NCI-H2171 (cell line): ENCODE results near the gene SETD1A.
A peak's percentile ranks its signal among the peaks of the same experiment; 100 is the strongest.

Source experiments
- DNase-seq: peaks from one replicate; lab custom pipeline; 2025; lab: John Stamatoyannopoulos, UW

The SETD1A gene

GRCh38 chr16:30957456-30958174 is at the start of gene SETD1A:
TSS of gene SETD1A (plus strand) at chr16:30957754. CDS start at chr16:30958732, 978 bp downstream.
- DNase-seq = peak; percentile 97

DNA sequence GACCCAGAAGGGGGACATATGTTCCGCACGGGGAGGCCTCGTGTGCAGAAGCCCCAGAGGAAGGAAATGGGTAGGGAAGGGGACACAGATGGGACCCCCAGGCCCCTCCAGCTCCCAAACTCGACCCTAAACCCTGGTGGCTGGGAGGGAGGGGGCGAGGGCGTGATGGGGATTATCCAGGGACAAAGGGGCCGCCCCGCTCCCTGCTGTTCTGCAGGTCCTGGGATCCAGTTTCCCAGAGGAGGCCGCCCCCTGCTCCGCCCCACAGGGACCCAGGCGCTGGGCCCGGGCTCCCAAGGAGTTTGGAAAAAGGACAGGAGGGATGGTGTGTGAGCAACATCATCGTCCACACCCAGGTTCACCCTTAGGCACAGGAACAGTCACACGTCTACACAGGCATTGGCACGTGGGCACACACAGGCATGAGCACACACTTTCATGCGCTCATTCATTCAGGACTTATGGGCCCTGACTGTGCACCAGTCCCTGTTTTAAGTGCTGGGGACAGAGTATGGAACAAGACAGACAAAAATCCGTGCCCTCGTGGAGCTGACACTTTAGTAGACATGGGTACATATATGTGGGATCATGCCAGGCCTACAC is 47.0 kb upstream of the SETD1A start:
- no peak for DNase-seq

GRCh38 chr16:30912794-30913412 is 44.7 kb upstream of the SETD1A start:
- no peak for DNase-seq

GRCh38 chr16:30914830-30915229 is 42.7 kb upstream of the SETD1A start:
- no peak for DNase-seq

DNA sequence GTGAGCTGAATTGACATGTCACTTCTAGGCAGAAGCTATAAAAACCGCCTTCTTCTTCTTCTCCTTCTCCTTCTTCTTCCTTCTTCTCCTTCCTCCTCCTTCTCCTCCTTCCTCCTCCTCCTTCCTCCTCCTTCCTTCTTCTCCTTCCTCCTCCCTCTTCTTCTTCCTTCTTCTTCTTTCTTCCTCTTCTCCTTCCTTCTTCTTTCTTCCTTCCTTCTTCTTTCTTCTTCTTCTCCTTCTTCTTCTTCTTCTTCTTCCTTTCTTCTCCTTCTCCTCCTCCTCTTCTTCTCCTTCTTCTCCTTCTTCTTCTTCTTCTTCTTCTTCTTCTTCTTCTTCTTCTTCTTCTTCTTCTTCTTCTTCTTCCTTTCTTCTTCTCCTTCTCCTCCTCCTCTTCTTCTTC is 38.9 kb upstream of the SETD1A start:
- DNase-seq = no peak

DNA sequence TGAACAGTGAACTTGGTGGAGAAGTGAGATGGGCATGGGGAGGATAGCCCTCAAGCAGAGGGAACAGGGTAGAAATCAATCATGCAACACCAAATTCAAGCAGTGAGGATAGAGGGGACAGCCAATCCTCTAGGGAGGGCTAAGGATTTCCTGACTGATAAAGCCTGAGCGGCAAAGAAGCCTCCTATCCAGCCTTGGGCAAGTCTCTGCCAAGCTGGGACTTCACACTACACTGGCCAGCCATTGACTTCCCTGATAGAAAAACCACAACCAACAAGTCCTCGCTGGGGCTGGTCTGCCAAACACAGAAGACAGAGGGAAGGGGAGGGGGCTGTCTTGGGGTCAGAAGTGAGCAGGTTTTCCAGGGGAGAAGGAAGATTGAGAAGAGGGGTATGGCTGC is 36.7 kb upstream of the SETD1A start:
- DNase-seq = no peak

- no peak for DNase-seq
Observed at GRCh38 chr16:30921459-30921747, 36.2 kb upstream of the SETD1A start.

- peak; percentile 86 for DNase-seq
Observed at GRCh38 chr16:30921748-30922419, 35.7 kb upstream of the SETD1A start.

DNA sequence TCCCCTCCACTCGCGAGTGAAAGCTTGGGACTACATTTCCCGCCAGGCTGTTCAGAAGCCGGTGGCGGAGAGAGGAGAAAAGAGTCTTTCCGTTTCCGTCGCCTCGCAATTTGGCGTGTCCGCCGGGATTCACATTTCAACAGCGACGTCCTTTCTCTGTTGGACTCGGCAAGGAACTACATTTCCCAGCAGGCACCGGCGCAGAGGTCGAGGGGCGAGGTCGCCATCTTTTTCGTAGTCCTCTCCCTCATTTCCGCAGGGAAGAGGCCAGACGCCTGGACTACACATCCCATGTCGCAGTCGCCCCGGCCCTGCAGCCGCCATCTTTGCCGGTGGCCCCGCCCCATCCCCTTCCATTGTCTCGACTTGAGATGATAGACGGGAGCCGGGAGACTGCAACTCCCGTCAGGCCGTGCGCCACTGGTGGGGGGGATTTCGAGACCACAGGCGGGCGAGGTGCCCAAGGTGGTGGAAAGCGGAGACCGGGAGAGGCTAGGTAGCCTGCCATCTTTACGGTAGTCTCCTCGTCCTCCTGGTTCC is 35.1 kb upstream of the SETD1A start:
- DNase-seq = peak; percentile 98

DNA sequence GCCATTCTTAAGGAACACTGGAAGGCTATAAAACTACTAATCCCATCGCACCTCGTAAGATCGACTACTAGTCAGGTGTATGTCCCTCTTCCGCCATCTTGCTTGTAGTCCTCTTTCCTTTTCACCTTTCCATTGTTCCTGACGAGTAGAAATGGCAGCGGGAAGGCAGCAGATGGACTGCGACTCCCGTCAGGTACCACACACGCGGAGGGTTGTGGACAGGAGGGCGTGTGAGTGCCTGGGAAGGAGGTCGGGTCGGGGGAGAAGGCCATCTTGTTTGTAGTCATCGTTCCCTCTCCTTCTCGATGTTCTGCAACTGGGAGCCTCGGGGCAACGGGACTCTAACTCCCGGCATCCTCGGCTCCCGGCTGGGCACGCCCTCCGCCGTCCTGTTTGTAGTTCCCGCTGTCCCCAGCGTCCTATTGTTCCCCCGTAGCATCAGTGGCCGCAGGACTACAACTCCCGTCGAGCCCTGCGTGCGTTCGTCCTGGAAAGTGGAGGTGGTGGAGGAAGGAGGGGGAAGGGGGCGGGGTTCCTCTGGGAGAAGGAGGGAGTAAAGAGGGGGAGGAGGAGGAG is 34.5 kb upstream of the SETD1A start:
- peak; percentile 98 for DNase-seq

- peak; percentile 57 for DNase-seq
Observed at GRCh38 chr16:30923554-30924075, 33.9 kb upstream of the SETD1A start, which contains the start of gene FBXL19. TSS of gene FBXL19 (plus strand) at chr16:30923572. CDS start at chr16:30925755, 2,183 bp downstream.

- DNase-seq = no peak
Observed at GRCh38 chr16:30924076-30924912, 33.3 kb upstream of the SETD1A start.

DNA sequence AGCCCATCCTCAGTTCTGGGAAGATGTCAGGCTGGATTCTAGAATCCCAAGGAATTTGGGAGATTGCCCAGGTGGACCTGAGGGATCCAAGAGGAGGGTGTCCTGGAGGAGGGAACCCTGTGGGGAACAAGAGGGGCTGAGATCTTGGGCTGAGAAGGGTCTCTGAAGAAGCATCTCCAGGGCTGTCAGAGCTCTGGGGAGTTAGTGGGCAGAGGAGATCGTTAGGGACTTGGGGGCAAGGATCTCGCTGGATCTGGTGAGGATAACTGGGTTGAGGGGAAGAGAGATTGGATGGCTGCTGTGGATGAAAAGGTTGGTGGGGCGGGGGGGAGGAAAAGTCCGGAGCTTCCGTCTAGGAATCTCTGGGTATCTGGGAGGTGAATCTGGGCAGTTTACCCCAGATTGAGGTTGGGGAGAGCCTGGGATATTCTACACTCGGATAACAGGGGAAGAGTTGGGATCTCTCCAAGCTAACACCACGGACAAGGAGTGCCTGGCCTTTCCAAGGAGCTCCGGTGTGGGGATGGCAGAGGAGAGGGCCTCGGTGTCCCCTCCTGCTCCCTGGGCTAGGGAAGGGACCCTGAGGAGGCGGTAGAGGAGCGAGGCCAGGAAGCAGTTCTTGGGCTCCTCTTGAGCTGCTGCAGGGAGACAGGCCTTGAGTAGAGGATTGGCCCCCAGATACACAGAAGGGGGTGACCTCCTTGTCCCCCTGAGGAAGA is 32.5 kb upstream of the SETD1A start:
- no peak for DNase-seq

DNA sequence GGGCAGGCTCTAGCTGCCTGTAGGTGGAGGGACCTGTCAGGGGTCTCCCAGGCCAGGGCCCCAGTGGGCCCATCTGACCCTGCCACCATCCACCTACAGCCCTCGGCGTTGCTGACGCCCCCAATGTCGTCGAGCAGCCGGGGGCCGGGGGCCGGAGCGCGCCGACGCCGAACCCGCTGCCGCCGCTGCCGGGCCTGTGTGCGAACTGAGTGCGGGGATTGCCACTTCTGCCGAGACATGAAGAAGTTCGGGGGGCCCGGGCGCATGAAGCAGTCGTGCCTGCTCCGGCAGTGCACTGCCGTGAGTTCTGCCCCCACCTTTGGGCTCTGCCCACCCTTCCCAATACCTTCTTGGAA is 31.9 kb upstream of the SETD1A start:
- DNase-seq = no peak

DNA sequence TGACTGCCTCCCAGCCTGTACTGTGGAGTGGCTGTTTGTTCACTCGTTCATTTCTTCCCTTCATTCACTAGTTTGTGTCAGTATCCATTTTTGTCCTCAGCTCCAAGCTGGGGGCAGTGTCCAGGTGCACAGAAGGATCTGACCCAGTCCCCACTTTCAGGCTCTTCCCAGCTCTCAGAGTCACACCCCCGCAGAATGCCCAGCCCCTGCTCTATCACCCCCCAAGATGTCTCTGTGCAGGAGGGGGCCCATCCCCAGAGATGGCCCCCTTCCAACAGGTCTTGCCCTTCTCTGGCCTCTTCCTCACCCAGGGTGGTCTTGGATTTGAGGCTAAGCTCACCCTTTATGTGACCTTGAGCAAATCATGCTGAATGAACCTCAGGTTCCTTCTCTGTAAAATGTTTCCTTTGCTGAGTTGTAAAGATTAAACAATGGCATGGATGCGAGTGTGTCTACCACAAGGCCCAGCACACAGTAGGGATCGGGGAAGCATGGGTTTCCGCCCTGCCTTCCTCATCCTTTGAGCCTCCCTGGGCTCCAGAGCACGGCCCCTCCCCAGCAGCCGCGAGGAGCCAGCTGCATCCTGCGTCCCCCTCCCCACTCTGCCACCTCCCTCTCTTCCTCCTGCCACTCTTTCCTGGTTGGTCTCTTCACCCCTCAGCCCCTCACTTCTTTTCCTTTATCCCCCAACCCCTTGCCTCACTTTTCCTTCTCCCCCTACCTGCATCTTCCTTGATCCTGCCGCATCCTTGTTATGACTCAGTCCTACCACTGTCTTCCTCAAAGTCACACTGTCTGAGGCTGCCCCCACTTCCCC is 31.4 kb upstream of the SETD1A start:
- DNase-seq = no peak

- no peak for DNase-seq
Observed at GRCh38 chr16:30926937-30927788, 30.4 kb upstream of the SETD1A start.

DNA sequence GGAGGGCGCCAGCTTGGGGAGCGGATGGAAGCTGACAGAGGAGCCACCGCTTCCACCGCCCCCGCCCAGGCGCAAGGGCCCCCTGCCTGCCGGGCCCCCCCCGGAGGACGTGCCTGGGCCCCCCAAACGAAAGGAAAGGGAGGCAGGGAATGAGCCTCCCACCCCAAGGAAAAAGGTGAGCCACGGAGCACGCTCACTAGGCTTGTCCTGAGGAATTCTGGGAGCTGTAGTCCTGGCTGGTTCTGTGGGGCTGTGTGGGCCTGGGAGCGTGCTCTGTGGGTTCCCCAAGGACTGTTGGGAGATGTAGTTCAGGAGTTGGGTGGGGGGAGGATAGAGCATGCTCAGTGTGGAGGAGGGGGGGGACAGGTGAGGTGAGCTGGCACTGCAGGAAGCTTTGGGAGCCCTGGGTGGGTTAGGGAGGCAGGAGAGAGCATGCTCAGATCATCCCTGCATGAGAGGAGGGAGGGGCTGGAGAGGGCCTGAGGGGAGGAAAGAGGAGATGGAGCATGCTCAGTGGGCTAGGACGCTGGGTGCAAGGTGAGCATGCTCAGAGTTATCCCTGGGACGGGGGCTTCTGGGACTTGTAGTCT is 29.7 kb upstream of the SETD1A start:
- DNase-seq = peak; percentile 83

DNA sequence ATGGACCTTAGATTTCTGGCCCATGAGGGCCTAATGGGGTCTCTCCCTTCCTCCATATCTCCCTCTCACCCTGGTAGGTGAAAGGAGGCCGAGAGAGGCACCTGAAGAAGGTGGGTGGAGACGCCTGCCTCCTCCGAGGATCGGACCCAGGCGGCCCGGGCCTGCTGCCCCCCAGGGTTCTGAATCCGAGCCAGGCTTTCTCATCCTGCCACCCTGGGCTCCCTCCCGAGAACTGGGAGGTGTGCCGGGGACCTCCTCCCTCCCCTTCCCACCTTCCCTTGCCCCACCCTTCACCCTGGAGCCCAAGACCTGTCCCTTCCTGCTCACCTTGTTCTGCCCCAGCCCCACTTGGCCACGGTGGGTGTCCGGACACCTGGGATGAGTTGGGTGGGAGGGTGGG is 29.2 kb upstream of the SETD1A start:
- DNase-seq = no peak
